Right lobe of liver (tissue), 4 donors: ENCODE measurements around the gene PAFAH2.

Experiments
- CTCF ChIP-seq, 4 donors: fragments of 200-600 bp in 3 of 4; fragments of 450-650 bp in 1 of 4; IDR thresholded peaks; one replicate each; pipeline versions ENCODE4 v1.5.1 to v1.8.0; 2016 to 2022; ENCODE audit warnings: antibody characterized with exemption in 4 of 4, mild to moderate bottlenecking in 2 of 4
- POLR2A ChIP-seq: fragments of 450-650 bp; IDR thresholded peaks from one replicate; pipeline ENCODE4 v1.6.1; 2017; ENCODE audit warnings: antibody characterized with exemption, mild to moderate bottlenecking
- donor health status: DM: no; HTN: no; CAD: no.
- donor health status: DM: no; HTN: no; CAD: no.
- donor health status: DM: no; HTN: yes; CAD: no.

- TF ChIP-seq POLR2A (no peak), CTCF (IDR thresholded peaks at IDR 0.05) (no peak)
Observed at GRCh38 chr1:25967308-25967707, 30.6 kb downstream of the PAFAH2 start.
